NCI-H187 (cell line): ENCODE results near the gene LIF.
"Not testable (repeated sequence)": the region's sequence is repeated elsewhere in the genome, so short reads cannot be mapped to it uniquely, and the experiment has no call there.

ENCODE experiments used
- DNase-seq, 2 experiments: peaks; one replicate each; lab custom pipeline; 2025; lab: John Stamatoyannopoulos, UW

The LIF gene

DNA sequence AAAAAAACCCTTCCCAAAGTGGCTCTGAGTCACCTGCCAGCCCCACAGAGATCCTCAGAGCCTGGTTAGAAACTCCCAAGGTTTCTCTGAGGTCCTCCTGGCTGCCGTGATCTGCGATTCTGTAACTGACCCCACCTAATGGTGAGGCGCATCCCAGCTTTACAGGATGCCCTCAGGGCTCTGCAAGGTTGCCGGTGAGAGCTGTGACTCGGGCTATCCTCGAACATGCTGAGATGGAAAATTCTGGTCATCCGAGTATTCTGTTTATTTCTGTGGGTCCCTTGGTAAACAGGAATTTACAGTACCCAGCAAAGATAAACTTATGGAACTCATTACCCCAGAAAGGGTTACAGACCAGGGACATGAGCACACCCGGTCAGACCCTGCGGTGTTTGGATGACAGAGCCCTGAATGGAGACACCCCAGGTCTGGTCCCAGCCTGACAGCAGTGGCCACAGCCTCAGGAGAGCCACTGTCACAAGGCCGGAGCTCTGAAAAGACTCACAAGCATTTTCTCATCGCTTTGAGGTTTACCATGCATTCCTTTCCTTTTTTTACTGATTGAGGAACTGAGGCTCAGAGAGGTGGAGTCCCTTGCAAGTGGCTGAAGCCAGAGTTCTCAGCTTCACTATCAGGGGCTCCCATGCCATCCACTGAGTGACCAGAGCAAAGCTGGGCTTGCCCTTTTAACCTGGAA is 22.2 kb downstream of the LIF start:
- DNase-seq, result no peak

DNA sequence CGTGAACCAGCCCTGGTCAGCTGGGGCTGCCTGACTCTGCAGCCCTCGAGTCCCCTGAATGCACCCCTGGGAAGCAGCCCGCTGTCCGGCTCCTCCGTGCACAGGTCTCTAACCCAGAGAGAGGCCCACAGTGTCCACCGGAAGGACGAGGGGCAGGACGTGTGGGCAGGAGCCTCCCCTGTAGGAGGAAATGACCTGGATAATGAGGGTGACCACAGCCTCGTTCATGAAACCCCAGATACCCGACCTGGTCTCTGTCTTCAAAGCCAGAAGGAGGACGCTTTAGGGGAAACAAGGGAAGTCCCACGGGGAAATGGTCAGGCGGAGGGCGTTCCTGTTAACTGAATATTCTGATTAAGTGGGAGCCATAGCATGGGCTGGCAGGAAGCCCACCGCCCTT is 23.3 kb downstream of the LIF start:
- no peak for DNase-seq

DNA sequence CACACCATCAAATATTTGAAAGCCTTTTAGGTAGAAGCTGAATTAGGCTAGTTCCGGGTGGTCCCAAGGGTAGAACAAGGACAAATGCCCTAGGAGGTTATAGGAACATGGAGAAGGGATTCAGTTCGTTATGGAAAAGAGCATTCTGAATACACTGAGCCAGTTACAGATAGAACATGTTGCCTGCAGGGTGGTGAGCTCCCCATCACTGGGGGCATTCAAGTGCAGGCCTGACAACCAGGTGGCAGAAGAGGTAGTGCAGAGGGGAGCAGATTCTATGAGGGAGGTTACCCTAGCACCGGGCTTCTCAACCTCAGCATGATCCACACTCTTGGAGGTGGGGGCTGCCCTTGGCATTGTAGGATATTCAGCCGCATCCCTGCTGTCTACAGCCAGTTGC is 24.2 kb downstream of the LIF start:
- DNase-seq, result no peak

DNA sequence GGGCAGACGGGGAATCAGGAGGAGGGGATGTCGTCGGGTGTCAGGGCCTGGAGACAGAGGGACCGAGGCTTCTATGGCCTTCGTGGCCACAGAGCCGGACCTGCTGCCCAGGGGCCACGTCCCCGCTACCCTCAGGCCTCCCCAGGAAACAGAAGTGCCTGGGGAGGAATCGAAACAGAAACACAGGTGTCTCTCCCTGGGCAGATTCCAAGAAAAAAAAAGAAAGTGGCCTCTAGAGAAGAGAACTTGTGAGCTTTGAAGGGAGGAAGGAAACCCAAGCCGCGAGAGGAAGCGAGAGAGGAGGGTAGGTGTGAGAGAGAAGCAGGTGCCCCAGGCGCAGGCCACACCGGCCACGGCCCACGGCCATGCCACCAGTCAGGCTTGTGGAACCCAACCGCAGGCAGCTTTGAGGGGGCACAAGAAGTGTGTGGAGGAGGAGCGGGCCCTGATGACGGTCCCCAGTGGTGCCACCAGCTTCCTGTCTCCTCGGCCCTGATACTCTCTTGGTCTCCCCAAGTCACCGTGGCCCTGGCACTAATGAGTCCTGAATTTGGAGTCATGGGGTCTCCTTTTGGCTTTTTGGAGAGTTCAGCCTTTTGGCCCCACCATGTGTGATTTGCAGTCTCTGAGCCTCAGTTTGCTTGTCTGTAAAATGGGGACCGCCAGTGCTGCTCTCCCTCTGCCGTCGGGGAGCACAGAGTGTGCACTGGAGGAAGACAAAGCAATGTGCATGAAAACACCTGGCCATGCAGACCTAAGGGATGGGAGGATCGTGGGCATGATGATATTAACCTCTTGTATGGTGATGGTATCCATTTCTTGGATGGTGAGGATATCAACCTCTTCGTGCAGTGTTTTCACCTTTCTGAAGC is 25.2 kb downstream of the LIF start:
- DNase-seq, result no peak

DNA sequence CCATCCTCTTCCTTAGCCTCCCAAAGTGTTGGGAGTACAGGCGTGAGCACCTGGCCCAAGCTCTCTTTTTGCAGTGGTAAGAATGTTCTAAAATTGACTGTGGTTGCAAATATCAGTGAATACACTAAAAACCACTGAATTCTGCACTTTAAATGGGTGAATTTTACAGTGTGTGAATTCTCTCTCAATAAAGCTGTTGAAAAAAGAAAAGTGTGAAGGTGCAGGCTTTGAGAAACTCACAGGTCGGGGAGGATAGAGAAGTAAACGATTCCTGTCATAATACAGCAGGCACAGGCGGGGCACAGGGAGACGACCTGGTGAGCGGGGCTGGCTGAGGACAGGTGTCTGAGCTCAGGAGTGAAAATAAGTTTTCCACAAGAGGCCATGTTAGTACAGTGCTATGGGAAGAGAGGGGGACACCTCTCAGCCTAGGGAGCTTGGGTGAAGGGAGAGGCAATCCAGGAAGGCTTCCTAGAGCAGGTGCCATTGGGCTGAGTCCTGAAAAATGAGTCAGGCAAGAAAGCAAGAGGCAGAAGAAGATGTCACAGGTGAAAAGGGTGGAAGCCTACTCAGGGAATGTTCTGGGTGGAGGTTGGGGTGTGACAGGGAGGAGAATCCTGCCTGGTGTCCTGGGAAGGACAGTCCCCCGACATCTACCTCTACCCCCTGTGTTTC is 26.1 kb downstream of the LIF start:
- no peak for DNase-seq

DNA sequence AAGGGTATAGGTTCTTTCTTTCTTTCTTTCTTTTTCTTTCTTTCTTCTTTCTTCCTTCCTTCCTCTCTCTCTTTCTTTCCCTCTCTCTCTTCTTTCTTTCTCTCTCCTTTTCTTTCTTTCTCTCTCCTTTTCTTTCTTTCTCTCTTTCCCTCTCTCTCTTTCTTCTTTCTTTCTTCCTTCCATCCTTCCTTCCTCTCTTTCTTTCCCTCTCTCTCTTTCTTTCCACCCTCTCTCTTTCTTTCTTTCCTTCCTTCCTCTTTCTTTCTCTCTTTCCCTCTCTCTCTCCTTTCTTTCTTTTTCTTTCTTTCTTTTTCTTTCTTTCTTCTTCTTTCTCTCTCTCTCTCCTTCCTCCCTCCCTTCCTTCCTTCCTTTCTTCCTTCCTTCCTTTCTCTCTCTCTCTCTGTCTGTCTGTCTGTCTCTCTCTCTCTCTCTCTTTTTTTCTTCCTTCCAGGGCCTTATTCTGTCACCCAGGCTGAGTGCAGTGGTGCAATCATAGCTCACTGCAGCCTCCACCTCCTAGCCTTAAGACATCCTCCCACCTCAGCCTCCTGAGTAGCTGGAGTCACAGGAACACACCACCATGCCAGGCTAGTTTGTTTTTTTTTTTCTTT is 26.8 kb downstream of the LIF start:
- DNase-seq, result no peak

DNA sequence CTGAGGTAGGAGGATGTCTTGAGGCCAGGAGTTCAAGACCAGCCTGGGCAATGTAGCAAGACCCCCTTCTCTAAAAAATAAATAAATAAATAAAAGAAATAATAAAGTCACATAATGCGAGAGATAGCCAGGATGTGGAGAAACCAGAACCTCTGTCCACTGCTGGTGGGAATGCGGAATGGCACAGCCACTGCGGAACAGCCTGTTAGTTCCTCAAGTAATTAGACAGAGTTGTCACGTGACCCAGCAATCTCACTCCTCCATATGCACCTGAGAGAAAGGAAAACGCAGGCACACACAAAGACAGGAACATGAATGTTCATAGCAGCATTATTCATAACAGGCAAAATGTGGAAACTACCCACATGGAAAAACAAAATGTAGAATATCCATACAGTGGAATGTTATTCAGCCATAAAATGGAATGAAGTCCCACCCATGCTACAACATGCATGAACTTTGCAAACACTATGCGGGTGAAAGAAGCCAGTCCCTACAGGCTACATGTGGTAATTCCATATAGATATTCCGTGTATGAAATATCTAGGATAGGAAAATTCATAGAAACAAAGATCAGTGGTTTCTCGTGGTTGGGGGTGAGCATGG is 27.4 kb downstream of the LIF start:
- no peak for DNase-seq

DNA sequence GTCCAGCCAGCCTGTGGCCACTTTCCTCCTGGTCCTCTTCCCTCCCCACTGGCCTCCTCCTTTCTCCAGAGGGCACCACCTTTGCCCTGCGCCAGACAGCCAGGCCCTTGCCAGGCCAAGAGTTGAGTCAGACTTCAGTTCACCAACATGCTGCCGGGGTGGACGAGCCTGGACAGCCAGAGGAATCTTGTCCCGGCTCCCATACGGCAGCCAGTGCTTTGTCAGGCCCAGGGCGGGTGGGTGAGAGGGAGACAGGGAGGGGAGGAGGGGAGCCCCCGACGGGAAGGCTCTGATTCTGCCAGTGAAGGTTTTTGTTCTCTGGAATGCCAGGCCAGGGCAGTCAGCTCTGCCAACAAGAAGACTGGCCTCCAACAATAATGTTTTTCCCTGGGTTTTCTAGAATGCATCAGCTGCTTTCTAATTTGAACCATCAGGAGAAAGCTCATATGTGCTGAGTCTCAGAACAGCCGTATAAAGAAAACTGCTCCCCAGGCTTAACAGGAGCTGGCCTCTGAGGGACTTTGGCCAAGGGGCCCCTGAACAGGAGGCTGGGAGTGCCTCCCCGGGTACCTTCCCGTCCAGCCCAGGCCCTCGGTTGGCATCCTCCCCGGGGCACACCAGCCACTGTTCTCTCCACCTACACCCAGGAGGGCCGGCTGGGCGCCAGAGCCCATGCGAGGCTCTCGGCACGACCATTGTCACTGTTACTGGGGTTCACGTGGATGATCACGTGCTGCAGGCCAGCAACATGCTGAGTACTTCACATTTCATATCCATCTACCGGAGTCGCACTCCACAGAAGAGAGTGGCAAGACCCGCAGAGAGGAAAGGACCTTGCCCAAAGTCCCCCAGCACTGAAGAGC is 28.6 kb downstream of the LIF start:
- DNase-seq, result no peak

DNA sequence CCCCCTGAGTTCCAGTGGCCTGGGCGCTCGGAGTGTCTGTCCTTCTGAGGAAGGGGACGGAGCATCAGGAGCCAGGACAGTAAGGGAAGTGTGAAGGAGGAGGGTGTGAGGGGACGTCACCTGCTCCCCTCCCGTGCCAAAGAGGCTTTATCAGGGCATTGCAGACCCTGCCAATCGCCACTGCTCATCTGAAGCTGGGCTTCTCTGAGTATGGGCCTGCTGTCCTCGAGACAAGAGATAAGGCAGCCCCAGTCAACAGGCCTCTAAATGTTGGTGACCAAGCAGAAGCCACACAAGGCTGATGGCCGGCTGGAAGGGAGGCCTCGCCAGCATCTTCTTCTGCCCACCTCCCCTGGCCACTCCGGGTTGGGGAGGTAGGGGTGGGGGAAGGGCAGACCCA is 29.8 kb downstream of the LIF start:
- no peak for DNase-seq

DNA sequence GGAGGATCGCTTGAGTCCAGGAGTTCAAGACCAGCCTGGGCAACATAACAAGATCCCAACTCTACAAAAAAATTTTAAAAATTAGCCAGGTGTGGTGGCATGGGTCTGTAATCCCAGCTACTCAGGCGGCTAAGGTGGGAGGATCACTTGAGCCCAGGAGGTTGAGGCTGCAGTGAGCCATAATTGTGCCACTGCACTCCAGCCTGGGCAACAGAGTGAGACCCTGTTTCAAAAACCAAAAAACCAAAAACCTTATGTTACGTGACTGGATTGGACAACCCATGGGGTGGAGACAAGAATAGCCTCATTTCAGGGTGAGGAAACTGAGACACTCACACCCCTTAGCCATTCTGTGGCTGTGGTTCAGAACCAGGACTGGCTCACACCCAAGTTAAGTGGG is 30.3 kb downstream of the LIF start:
- DNase-seq, result not testable (repeated sequence)

DNA sequence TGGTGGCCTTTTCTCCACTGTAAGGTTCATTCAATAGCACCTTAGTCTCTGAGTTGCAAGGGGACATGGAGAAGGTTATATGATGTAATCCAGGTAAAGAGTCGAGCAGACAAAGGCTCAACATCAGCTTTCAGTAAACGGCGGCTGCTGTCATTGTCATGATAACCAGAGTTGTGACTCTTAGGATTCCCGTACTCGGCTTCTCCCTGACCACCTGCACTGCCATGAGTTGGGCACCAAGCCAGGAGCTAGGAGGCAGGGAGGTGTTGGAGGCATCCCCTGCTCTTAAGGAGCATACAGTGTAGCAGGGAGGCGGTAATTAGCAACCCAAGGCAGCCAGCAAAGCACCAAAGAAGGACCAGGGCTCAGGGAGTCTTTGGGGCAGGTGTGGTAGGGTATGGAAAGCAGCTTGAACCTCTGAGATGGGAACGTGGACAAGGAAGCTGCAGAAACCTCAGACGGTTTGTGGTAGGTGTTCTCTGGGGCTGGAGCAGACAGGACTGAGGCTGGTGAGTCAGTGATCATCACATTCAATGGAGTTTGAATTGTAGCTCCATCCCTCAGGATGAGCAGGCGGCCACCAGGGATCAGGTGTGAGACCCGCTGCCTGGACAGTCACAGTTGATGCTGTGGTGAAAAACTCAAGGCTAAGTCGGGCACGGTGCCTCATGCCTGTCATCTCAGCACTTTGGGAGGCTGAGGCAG is 31.7 kb downstream of the LIF start:
- DNase-seq, result no peak

DNA sequence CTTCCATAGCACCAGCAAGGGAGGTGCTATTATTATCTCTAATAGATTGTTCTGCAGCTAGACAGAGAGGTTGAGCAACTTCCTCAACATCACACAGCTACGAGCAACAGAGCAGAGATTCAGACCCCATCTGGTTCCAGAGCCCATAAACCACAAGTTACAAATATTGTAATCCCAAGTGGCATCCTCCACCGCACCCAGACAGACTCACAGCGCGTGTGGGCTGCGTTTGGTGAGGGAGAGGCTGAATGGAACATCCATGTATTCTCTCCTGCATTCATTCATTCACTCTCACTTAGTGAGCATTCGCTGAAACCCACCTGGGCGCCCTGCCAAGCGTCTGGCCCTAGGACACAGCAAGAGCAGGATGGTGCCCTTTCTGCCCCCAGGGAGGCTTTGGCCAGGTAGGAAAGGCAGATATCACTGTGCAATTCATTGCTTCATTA is 33.5 kb downstream of the LIF start:
- DNase-seq, result no peak

DNA sequence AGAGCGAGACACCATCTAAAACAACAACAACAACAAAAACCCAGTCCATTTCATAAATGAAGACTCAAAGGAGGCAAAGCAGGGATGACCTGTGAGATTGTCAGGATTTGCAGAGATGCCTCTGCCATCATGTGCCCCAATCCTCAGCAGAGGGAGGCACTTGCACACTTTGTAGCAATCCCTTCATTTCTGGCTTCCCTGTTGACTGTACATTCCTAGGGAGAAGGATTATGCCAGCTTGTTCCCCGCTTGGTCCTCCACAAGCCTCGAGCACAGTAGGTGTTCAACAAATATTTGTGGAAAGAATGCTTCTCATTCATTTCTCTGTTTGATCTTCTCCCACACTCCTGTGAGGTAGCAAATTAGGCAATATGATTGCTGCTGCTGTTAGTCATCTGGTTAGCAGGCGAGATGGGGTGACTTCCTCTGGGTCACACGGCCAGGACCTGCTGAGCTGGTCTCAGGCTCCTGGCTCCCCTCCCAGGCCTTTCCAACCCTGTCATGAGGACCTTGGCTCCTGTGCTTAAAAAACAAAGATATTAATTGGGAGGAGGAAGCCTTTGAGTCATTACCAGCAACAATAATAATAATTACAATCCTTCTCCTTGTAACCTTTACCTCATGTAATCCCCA is 34.1 kb downstream of the LIF start:
- DNase-seq, result no peak

DNA sequence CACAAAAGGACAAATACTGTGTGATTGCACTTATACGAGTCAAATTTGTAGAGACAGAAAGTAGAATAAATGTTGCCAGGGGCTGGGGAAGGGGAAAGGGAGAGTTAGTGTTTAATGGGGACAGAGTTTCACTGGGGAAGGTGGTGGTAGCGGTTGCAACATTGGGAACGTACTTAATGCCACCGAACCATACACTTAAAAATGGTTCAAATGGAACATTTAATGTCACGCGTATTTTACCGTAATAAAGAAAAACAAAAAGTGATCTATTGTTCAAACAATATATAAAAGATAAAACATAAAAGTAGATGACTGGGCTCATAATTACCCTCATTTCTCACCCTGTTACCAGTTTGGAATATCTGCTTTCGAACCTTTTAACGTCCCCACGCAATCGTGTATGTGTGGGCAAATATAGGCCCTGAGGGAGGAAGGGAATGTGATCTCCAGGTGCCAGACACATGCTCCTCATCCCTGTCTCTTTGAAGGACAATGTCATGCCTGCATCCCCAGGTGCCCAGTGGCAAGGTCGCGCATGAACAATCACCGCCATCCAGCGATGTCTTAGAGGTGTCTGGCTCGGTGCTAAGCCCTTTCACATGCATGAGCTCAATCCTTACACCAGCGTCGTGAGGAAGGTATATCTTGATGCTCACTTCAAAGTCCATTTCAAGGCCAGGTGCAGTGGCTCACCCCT is 35.3 kb downstream of the LIF start:
- DNase-seq, result no peak

DNA sequence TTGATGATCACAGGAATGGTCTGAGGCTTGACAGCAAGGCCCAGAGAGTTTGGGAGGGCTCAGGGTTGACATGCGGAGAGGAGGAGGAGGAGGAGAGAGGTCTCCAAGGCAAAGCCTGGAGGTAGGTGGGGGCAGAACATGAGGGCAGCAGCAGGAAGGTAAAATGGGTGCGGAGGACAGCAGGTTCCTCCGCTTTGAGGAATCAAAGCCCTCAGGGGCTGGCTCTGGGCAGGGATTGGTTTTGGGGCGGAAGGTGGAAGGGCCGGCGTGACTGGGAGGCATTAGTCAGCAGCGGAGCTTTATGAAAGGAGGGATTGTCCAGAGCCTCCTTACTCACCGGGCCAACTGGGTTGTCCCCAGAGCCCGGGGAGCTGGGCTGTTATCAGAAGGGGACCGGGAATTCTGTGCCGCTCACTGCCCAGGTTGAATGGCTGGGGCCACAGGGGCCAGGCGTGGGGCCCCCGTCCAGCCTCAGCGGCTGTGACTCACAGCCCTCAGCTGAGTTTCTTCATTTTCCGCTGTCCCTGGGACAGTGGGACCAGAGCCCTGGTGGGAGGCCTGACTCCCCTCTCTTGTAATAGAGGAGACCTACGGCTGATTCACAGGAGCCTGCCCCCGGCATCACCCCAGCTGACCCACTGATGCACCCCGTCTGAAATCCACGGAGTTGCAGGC is 36.2 kb downstream of the LIF start:
- DNase-seq, result no peak

DNA sequence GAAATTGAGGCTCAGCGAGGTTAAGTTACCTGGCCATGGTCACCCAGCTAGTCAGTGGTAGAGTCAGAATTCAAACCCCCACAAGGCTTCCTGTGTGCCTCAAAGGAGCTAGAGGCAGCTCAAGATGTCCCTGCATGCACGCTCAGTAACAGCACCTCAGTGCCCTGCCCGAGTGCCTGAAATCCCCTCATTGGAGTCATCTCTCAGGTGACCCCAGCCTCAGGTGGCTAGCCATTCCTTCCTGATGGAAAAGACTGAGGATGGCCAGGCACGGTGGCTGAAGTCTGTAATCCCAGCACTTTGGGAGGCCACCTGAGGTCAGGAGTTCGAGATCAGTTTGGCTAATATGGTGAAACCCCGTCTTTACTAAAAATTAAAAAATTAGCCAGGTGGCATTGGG is 36.9 kb downstream of the LIF start:
- no peak for DNase-seq

DNA sequence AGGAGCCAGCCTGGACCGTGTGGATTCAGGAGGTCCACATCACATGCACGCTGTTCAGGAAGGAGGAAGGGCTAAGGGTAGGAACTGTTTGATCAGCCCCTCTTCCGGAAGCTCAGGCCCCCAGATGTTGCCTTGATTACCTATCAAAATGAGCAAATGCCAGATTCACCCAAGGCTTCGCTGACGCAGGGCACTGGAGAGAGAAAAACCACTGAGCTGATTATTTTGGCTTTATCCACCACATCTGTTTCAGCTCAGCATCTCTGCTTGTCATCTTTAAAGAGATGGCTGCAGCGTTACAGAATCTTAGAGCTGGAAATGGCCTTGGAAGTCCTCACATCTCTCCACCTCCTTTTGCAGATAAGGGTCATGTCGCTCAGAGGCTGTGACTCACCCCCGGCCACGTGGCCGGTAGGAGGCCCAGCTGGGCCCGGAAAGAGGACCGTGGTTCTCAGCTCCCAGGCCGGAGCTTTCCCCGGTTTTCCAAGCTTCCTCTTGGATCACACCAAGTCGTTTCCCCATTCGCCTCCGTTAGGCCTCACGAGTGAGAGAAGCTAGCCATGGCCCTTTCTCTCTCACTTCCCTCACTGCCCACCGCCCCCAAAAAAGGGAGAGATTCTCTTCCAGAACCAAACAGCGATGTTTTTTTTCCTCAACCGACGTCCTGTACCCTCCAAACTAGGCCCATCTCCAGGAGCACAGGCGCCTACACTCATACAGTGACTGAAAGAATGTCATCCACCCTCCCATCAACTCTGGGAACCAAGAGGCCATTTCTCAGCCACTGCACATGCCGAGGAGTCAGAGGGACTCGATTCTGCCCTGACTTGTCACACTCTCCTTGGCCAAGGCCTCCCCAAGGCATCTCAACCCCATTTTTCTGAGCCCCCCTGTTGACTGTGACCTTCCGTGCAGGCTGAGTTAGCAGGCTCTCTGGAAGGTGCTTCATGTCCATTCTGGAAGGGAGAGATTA is 37.6 kb downstream of the LIF start:
- DNase-seq, result no peak

DNA sequence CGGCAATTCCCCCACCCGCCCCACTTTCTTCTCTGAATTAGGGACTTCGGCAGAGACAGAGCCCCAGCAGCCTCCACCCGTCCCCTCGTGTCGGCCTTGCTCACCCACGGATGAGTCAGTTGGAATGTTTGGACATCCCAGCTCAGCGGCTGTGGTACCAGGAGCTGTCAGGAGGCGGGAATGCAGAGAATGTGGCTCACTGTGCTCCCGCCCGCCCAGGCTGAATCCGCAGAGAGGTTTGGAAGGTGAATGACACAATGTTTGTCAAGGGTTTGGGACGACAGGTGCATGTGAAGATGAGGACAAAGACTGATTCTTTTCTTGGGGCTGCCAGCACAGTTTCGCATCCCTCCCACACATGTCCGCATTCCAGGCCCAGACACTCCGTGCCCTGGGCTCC is 39.6 kb downstream of the LIF start:
- DNase-seq, result no peak
